HepG2 (cell line): ENCODE results near the gene ANP32B.

Experiments
- ATF1 ChIP-seq: IDR thresholded peaks from 2 replicates; pipeline ENCODE4 v1.6.1; 2016; ENCODE audit warnings: mild to moderate bottlenecking, control low read depth
- ELK4 ChIP-seq: sonication (generic); formaldehyde crosslinking; IDR thresholded peaks from 2 replicates; pipeline ENCODE4 v1.9.0; 2021; ENCODE audit warnings: missing genetic modification reagents, borderline replicate concordance
- HDAC6 ChIP-seq: fragments of 200-600 bp; sonication (generic); IDR thresholded peaks from 2 replicates; pipeline ENCODE4 v1.7.0; 2017; ENCODE audit warnings: mild to moderate bottlenecking, antibody characterized with exemption, low read length, low read depth
- HES4 ChIP-seq: sonication (generic); formaldehyde crosslinking; IDR thresholded peaks from 2 replicates; pipeline ENCODE4 v1.9.0; 2021; ENCODE audit warnings: mild to moderate bottlenecking, missing genetic modification reagents, borderline replicate concordance
- HNF4A ChIP-seq: sonication (generic); formaldehyde crosslinking; IDR thresholded peaks from 2 replicates; pipeline ENCODE4 v1.4.0; 2020; ENCODE audit warnings: missing genetic modification reagents
- HNRNPK ChIP-seq: fragments of 200-400 bp; formaldehyde crosslinking; IDR thresholded peaks from 2 replicates; pipeline ENCODE4 v1.6.1; 2018; ENCODE audit warnings: low read length, low read depth, moderate library complexity, mild to moderate bottlenecking; ENCODE audit not compliant: poor library complexity, severe bottlenecking
- RFX5 ChIP-seq: IDR thresholded peaks from 2 replicates; pipeline ENCODE4 v1.6.1; 2011; ENCODE audit warnings: low read depth, low read length, improper control_type of control experiment
- SIN3A ChIP-seq: IDR thresholded peaks from 2 replicates; pipeline ENCODE4 v1.6.1; 2011; ENCODE audit warnings: low read depth, mild to moderate bottlenecking, control low read depth, low read length, borderline replicate concordance
- SRSF9 ChIP-seq: fragments of 200-400 bp; formaldehyde crosslinking; IDR thresholded peaks from 2 replicates; pipeline ENCODE4 v1.6.1; 2018; ENCODE audit warnings: borderline replicate concordance, mild to moderate bottlenecking, low read depth, low read length; ENCODE audit not compliant: insufficient read depth, poor library complexity, severe bottlenecking
- TBL1XR1 ChIP-seq: fragments of 150-350 bp; IDR thresholded peaks from 2 replicates; pipeline ENCODE4 v1.6.1; 2014; ENCODE audit warnings: borderline replicate concordance, low read length; ENCODE audit not compliant: partially characterized antibody
- TF ChIP-seq, protein P1 (sequence below), 2 experiments: sonication (generic) in 1 of 2; formaldehyde crosslinking in 1 of 2; IDR thresholded peaks; 2 replicates each; pipeline versions ENCODE4 v1.4.0 to v1.6.1; 2018 to 2020; ENCODE audit warnings: missing genetic modification reagents in 2 of 2, borderline replicate concordance in 1 of 2, low read depth in 1 of 2, mild to moderate bottlenecking in 1 of 2, missing biosample characterization in 1 of 2
- TF ChIP-seq, protein P2 (sequence below): sonication (generic); formaldehyde crosslinking; IDR thresholded peaks from 2 replicates; pipeline ENCODE4 v1.5.0; 2020; ENCODE audit warnings: mild to moderate bottlenecking, missing genetic modification reagents
- TF ChIP-seq, protein P3 (sequence below): sonication (generic); formaldehyde crosslinking; IDR thresholded peaks from 2 replicates; pipeline ENCODE4 v1.5.0; 2020; ENCODE audit warnings: mild to moderate bottlenecking, missing genetic modification reagents, moderate library complexity

DNA sequence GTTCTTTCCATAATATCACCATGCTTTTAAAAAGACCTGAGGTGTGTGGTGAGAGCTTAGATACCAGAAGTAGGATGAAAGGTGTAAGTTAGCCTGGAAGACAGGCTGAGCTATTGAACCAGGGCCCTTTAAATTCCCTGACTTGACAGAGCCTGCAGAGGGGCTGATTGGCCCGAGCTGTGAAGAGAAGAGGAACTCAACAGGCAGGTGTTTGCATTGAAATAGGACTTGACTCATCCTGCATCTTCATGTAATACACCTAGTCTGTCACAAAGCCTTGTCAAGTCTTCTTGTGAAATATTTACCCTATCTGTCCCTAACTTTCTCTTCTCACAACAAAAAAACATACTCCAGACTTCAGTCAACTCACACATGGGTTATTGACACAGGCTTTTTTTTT lies 16.6 kb upstream of the ANP32B start:
- TF ChIP-seq ATF1 (no peak), TBL1XR1 (no peak), HNF4A (CRISPR knock-in tag) (no peak), HNRNPK (no peak), HDAC6 (no peak), SIN3A (no peak), HES4 (CRISPR knock-in tag) (no peak), ELK4 (CRISPR knock-in tag) (no peak), RFX5 (no peak), SRSF9 (no peak)
- TF ChIP-seq, protein P1, sequence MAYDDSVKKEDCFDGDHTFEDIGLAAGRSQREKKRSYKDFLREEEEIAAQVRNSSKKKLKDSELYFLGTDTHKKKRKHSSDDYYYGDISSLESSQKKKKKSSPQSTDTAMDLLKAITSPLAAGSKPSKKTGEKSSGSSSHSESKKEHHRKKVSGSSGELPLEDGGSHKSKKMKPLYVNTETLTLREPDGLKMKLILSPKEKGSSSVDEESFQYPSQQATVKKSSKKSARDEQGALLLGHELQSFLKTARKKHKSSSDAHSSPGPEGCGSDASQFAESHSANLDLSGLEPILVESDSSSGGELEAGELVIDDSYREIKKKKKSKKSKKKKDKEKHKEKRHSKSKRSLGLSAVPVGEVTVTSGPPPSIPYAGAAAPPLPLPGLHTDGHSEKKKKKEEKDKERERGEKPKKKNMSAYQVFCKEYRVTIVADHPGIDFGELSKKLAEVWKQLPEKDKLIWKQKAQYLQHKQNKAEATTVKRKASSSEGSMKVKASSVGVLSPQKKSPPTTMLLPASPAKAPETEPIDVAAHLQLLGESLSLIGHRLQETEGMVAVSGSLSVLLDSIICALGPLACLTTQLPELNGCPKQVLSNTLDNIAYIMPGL (CRISPR knock-in tag; IDR thresholded peaks at IDR 0.05; ENCODE audit: borderline replicate concordance in 1 of 2, low read depth in 1 of 2) = no peak
- TF ChIP-seq, protein P2, sequence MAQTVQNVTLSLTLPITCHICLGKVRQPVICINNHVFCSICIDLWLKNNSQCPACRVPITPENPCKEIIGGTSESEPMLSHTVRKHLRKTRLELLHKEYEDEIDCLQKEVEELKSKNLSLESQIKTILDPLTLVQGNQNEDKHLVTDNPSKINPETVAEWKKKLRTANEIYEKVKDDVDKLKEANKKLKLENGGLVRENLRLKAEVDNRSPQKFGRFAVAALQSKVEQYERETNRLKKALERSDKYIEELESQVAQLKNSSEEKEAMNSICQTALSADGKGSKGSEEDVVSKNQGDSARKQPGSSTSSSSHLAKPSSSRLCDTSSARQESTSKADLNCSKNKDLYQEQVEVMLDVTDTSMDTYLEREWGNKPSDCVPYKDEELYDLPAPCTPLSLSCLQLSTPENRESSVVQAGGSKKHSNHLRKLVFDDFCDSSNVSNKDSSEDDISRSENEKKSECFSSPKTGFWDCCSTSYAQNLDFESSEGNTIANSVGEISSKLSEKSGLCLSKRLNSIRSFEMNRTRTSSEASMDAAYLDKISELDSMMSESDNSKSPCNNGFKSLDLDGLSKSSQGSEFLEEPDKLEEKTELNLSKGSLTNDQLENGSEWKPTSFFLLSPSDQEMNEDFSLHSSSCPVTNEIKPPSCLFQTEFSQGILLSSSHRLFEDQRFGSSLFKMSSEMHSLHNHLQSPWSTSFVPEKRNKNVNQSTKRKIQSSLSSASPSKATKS (CRISPR knock-in tag) = no peak
- TF ChIP-seq, protein P3, sequence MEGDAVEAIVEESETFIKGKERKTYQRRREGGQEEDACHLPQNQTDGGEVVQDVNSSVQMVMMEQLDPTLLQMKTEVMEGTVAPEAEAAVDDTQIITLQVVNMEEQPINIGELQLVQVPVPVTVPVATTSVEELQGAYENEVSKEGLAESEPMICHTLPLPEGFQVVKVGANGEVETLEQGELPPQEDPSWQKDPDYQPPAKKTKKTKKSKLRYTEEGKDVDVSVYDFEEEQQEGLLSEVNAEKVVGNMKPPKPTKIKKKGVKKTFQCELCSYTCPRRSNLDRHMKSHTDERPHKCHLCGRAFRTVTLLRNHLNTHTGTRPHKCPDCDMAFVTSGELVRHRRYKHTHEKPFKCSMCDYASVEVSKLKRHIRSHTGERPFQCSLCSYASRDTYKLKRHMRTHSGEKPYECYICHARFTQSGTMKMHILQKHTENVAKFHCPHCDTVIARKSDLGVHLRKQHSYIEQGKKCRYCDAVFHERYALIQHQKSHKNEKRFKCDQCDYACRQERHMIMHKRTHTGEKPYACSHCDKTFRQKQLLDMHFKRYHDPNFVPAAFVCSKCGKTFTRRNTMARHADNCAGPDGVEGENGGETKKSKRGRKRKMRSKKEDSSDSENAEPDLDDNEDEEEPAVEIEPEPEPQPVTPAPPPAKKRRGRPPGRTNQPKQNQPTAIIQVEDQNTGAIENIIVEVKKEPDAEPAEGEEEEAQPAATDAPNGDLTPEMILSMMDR (CRISPR knock-in tag) = no peak
